NCI-H1694 (cell line): ENCODE data around the gene RPS16.
"Not testable (repeated sequence)": the region's sequence is repeated elsewhere in the genome, so short reads cannot be mapped to it uniquely, and the experiment has no call there.

Experiments used
- DNase-seq: peaks from one replicate; lab custom pipeline; 2025; lab: John Stamatoyannopoulos, UW

Gene RPS16

GRCh38 chr19:39435499-39436349, at the start of gene RPS16:
TSS of gene RPS16 (minus strand) at chr19:39435949. CDS start at chr19:39435895, 54 bp downstream.
- DNase-seq: peak; percentile 97

- no peak for DNase-seq
Observed at GRCh38 chr19:39483141-39483540, 47.4 kb upstream of the RPS16 start.

- no peak for DNase-seq
Observed at GRCh38 chr19:39481676-39482075, 45.9 kb upstream of the RPS16 start.

- no peak for DNase-seq
Observed at GRCh38 chr19:39481229-39481545, 45.4 kb upstream of the RPS16 start.

- peak; percentile 96 for DNase-seq
Observed at GRCh38 chr19:39480337-39481228, 44.8 kb upstream of the RPS16 start, which contains the start of gene TIMM50. TSS of gene TIMM50 (plus strand) at chr19:39480838. CDS start at chr19:39480854, 16 bp downstream.

GRCh38 chr19:39479916-39480315, 44.2 kb upstream of the RPS16 start:
- DNase-seq: no peak

GRCh38 chr19:39479319-39479801, 43.6 kb upstream of the RPS16 start:
- DNase-seq: not testable (repeated sequence)

GRCh38 chr19:39475748-39476147, 40.0 kb upstream of the RPS16 start:
- DNase-seq: no peak

GRCh38 chr19:39474139-39474620, 38.4 kb upstream of the RPS16 start:
- peak; percentile 47 for DNase-seq

GRCh38 chr19:39473443-39473960, 37.8 kb upstream of the RPS16 start:
- DNase-seq: no peak

- DNase-seq: no peak
Observed at GRCh38 chr19:39472746-39473442, 37.1 kb upstream of the RPS16 start.

GRCh38 chr19:39471756-39472536, 36.2 kb upstream of the RPS16 start:
- DNase-seq: no peak

- DNase-seq: no peak
Observed at GRCh38 chr19:39470724-39471339, 35.1 kb upstream of the RPS16 start.

- DNase-seq: no peak
Observed at GRCh38 chr19:39469567-39469966, 33.8 kb upstream of the RPS16 start.

GRCh38 chr19:39469036-39469435, 33.3 kb upstream of the RPS16 start:
- DNase-seq: no peak

- DNase-seq: no peak
Observed at GRCh38 chr19:39467941-39468340, 32.2 kb upstream of the RPS16 start.

GRCh38 chr19:39465956-39466747, 30.4 kb upstream of the RPS16 start:
- no peak for DNase-seq

- no peak for DNase-seq
Observed at GRCh38 chr19:39463403-39463802, 27.7 kb upstream of the RPS16 start.

GRCh38 chr19:39451257-39451656, 15.5 kb upstream of the RPS16 start:
- not testable (repeated sequence) for DNase-seq
